Lower leg skin (tissue), 3 donors: ENCODE results near the gene COL25A1.

ENCODE experiments used
- CTCF ChIP-seq, 3 donors: fragments of 450-650 bp; IDR thresholded peaks; one replicate each; pipeline ENCODE4 v1.5.1; 2016; ENCODE audit warnings: antibody characterized with exemption in 3 of 3, mild to moderate bottlenecking in 3 of 3, moderate library complexity in 2 of 3
- POLR2A ChIP-seq, 2 donors: fragments of 450-650 bp; IDR thresholded peaks; one replicate each; pipeline ENCODE4 v1.6.1; 2016 to 2017; ENCODE audit warnings: antibody characterized with exemption in 2 of 2, mild to moderate bottlenecking in 1 of 2, moderate library complexity in 1 of 2

DNA sequence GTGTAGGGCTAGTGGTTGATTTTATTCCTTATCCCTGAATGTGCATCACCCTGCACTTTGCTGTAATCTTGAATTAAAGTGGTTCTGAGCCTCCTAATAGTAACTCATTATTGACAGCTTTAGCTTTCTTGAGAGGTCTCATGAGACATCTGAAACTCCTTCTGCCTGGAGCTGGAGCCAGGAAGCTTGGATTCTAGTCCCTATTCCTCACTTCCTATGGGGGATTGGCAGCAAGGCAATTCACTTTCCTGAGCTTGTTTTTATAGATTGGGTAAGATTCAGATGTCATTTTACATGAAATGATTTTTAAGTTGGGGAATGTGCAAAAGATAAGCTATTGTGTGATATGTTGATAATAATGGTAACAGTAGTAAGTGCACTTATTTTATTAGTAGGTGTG lies 522.5 kb downstream of the COL25A1 start:
- TF ChIP-seq CTCF (IDR thresholded peaks at IDR 0.05), result no peak
- TF ChIP-seq POLR2A (IDR thresholded peaks at IDR 0.05), result no peak
